GM10248 (cell line): ENCODE measurements around the gene RNF212B.

ENCODE experiments used
- CTCF ChIA-PET: fragments of 300-600 bp; sonication (Branson Sonifier 250); formaldehyde crosslinking; extraction: SDS; loops from one replicate; lab custom pipeline; 2021; ENCODE audit warnings: antibody characterized with exemption; lab: Yijun Ruan, JAX
- POLR2A ChIA-PET: fragments of 350-650 bp; sonication (Branson Sonifier 250); formaldehyde crosslinking; extraction: SDS; loops from one replicate; lab custom pipeline; 2020; ENCODE audit warnings: antibody characterized with exemption; lab: Yijun Ruan, JAX
- DNase-seq: peaks from one replicate; pipeline ENCODE4 v3.0.0; 2012; ENCODE audit errors: extremely low spot score
- CTCF ChIP-seq: IDR thresholded peaks from 2 replicates; pipeline ENCODE4 v1.5.1; 2012; ENCODE audit warnings: mild to moderate bottlenecking, low read depth; ENCODE audit errors: extremely low read depth, missing control alignments, control extremely low read depth

The RNF212B gene

GRCh38 chr14:23286020-23286901, 48.5 kb downstream of the RNF212B start, which contains the start of gene HOMEZ:
HOMEZ (minus strand) TSS chr14:23286132; CDS start chr14:23285952, 180 bp downstream.
- ChIA-PET CTCF (interaction anchor here (0.7 to 4.2 kb wide), 15 partner anchors 9 to 271 kb away, joined by 3 to 55 read pairs (median 4); partner anchors contain the start of genes PABPN1 and PPP1R3E), POLR2A (interaction anchor here (0.5 to 2.5 kb wide), 8 partner anchors 11 to 418 kb away, joined by 3 to 12 read pairs (median 4); partner anchors contain the start of gene PPP1R3E)
- no peak for TF ChIP-seq CTCF
- DNase-seq: peak; percentile 97

- POLR2A ChIA-PET: interaction anchor here (0.7 to 2.5 kb wide), 5 partner anchors 10 to 40 kb away, joined by 3 to 12 read pairs (median 4); partner anchors contain the start of gene PPP1R3E
- no peak for TF ChIP-seq CTCF
- CTCF ChIA-PET: interaction anchor here (0.8 to 4.2 kb wide), 12 partner anchors 8 to 271 kb away, joined by 3 to 55 read pairs (median 6); partner anchors contain the start of gene PPP1R3E
- no peak for DNase-seq
Measured at GRCh38 chr14:23286902-23287479, 49.3 kb downstream of the RNF212B start.

- ChIA-PET POLR2A (interaction anchor here (0.8 kb wide), 1 partner anchor 26 kb away, joined by 4 read pairs; the partner anchor contains the start of gene PABPN1), CTCF (interaction anchor here (0.7 to 16.2 kb wide), 20 partner anchors 7 to 268 kb away, joined by 3 to 136 read pairs (median 5); partner anchors contain the start of genes BCL2L2, HOMEZ, PABPN1 and PPP1R3E)
- no peak for DNase-seq
- peak; percentile 76 for TF ChIP-seq CTCF
Measured at GRCh38 chr14:23294734-23295561, 57.2 kb downstream of the RNF212B start.

GRCh38 chr14:23296012-23296777, 58.5 kb downstream of the RNF212B start:
- no peak for TF ChIP-seq CTCF
- CTCF ChIA-PET: interaction anchor here (1.0 to 16.2 kb wide), 8 partner anchors 10 to 227 kb away, joined by 4 to 136 read pairs (median 12); partner anchors contain the start of genes HOMEZ and PABPN1
- POLR2A ChIA-PET: interaction anchor here (1.9 kb wide), 1 partner anchor 10 kb away, joined by 4 read pairs; no protein-coding TSS in a partner anchor
- no peak for DNase-seq

- no peak for DNase-seq
- ChIA-PET POLR2A (interaction anchor here (1.9 kb wide), 1 partner anchor 11 kb away, joined by 4 read pairs; no protein-coding TSS in a partner anchor), CTCF (interaction anchor here (1.0 to 16.2 kb wide), 9 partner anchors 8 to 228 kb away, joined by 3 to 136 read pairs (median 8); partner anchors contain the start of genes HOMEZ and PABPN1)
- no peak for TF ChIP-seq CTCF
Measured at GRCh38 chr14:23297096-23297495, 59.4 kb downstream of the RNF212B start.
